ENCODE measurements around the gene KRTAP1-1.
"Not testable (repeated sequence)": the region's sequence is repeated elsewhere in the genome, so short reads cannot be mapped to it uniquely, and the experiment has no call there.

Gene KRTAP1-1

GRCh38 chr17:41009301-41009760 is 31.9 kb downstream of the KRTAP1-1 start:
- DNase-seq, result peak; percentile 36

- peak; percentile 58 for DNase-seq
Measured at GRCh38 chr17:41008811-41009210, 32.4 kb downstream of the KRTAP1-1 start, which contains the start of gene KRTAP3-1. Gene KRTAP3-1, minus strand, starts transcription at chr17:41009128. Its CDS starts 54 bp downstream, at chr17:41009074.

- DNase-seq, result peak; percentile 29
Measured at GRCh38 chr17:41004397-41004796, 36.9 kb downstream of the KRTAP1-1 start.

DNA sequence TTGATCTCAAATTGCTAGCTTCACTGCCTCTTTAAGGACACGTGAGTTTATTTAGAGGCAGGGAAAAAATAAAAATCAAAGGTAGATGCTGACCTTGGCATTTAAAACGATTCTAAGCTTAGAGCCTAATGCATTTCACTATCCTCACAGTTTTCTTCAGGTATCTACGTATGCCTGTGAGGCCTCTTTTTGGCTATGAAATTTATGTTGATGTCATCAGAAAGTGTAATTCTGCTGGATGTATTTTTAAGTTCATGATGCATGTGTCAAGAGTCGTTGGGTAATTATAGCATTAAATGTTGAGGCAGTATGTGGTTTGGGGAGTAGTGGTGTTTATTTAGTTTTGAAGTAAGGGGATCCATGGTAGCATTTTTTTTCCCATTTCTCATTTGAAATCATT is 37.3 kb downstream of the KRTAP1-1 start:
- DNase-seq, result no peak

- DNase-seq, result no peak
Measured at GRCh38 chr17:41002814-41003213, 38.4 kb downstream of the KRTAP1-1 start.

DNA sequence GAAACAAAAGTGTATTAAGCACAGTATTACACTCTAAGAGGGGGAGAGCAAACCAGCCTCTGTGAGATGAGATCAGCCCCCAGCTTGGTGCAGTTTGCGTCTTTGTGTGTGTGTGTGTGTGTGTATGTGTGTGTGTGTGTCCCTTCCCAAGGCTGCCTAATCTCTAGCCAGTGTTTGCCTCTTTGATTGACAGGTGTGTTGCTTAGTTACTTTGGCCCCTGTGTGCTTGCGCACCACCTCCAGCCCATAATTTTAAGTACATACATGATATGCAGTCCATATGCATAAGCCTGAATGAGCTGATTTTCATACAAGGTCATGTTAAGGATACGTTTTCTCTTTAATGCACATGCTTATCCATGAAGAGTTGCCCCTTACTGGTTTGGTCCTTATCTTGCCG is 39.5 kb downstream of the KRTAP1-1 start:
- DNase-seq, result no peak

DNA sequence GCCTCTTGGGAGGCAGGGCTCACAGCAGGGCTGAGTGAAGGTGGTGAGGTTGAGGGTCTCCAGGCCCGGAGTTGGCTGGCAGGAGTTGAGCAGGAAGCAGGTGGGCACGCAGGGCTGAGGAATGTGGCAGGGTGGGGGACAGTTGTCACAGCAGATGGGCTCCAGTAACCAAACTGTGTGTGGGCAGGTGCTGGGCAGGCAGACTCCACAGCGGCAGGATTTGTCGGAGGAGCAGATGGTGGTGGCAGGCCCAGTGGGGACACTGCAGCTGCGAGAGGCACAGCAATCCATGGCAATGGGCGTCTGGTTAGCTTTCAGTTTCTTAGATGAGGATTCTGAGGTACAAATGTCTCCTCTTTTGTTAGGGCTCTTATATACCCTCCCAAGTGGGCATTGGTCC is 41.7 kb downstream of the KRTAP1-1 start, which contains the start of gene KRTAP3-2:
Gene KRTAP3-2, minus strand, starts transcription at position 344 of the 400 bp plus-strand sequence. Its CDS starts 53 bp downstream, at position 291.
- not testable (repeated sequence) for DNase-seq

DNA sequence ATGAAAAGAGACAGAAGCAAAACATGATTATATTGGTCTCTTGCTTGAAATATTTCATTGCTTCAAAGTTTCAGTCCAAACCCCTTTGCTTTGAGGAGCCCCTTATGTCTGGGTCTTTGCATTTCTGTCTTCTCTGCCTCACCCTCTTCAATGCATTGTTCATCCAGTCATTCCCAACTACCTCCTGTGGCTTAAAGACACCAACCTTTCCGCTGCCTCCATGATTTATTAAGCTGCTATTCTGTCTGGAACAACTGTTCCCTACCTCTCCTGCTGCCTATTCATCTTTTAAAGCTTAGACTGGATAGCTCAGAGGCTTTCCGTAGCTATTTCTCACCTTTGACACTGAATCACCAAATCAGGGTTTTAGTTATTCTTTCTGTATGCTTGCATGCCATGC is 43.9 kb downstream of the KRTAP1-1 start:
- DNase-seq, result no peak

DNA sequence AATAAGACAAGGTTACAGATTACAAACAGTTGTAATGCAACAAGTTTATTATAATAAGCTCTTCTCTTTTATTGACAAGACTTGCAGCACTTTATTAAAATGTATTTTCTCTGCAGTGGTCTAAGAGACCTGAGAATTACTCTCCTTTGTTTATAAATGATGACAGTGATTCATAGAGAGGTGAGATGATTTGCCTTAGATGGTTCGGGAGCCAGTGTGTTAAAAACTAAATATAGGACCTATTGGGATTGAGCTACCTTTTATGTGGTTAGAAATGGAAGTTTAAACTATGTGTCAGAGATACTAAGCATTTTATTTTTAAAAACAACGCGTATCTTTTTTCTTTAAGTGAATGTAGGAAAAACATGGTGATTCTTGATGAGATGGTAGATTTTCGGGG is 44.4 kb downstream of the KRTAP1-1 start:
- DNase-seq, result no peak

- DNase-seq, result no peak
Measured at GRCh38 chr17:40995116-40995515, 46.1 kb downstream of the KRTAP1-1 start.

- no peak for DNase-seq
Measured at GRCh38 chr17:40993839-40994238, 47.4 kb downstream of the KRTAP1-1 start, which contains the start of gene KRTAP3-3. Gene KRTAP3-3, minus strand, starts transcription at chr17:40994164. Its CDS starts 67 bp downstream, at chr17:40994097.

GRCh38 chr17:40993084-40993483 is 48.2 kb downstream of the KRTAP1-1 start:
- DNase-seq, result no peak

GRCh38 chr17:40992666-40993065 is 48.6 kb downstream of the KRTAP1-1 start:
- DNase-seq, result no peak

Measured in NCI-H2029 treated with DMSO at 0.1 percent for 48 hours (cell line).